DLD1 (cell line): ENCODE results near the gene HSPB3.
"Not testable (repeated sequence)": the region's sequence is repeated elsewhere in the genome, so short reads cannot be mapped to it uniquely, and the experiment has no call there.

Source experiments
- in situ Hi-C: cut with HindIII; loops from 2 replicates; pipeline ENCODE4 v1.10.0; 2017; ENCODE audit warnings: low sequenced_read_pairs

The HSPB3 gene

GRCh38 chr5:54455413-54456157 lies at the start of gene HSPB3:
Gene HSPB3 (plus strand): TSS chr5:54455699. CDS start chr5:54455790, 91 bp downstream.
- in situ Hi-C loops, result no loop called here

GRCh38 chr5:54411176-54411575 lies 44.3 kb upstream of the HSPB3 start:
- in situ Hi-C loops, result no loop called here

GRCh38 chr5:54412913-54413312 lies 42.6 kb upstream of the HSPB3 start:
- in situ Hi-C loops, result no loop called here

- in situ Hi-C loops, result no loop called here
Observed at GRCh38 chr5:54415147-54415546, 40.4 kb upstream of the HSPB3 start.

- in situ Hi-C loops, result no loop called here
Observed at GRCh38 chr5:54415896-54416601, 39.5 kb upstream of the HSPB3 start.

- in situ Hi-C loops, result not testable (repeated sequence)
Observed at GRCh38 chr5:54419573-54420423, 35.7 kb upstream of the HSPB3 start.

GRCh38 chr5:54420511-54420910 lies 35.0 kb upstream of the HSPB3 start:
- in situ Hi-C loops, result not testable (repeated sequence)

GRCh38 chr5:54421976-54422375 lies 33.5 kb upstream of the HSPB3 start:
- in situ Hi-C loops, result no loop called here

GRCh38 chr5:54425258-54425657 lies 30.2 kb upstream of the HSPB3 start:
- in situ Hi-C loops, result no loop called here

GRCh38 chr5:54426209-54426608 lies 29.3 kb upstream of the HSPB3 start:
- in situ Hi-C loops, result no loop called here

GRCh38 chr5:54434650-54435049 lies 20.8 kb upstream of the HSPB3 start:
- in situ Hi-C loops, result not testable (repeated sequence)

- in situ Hi-C loops, result no loop called here
Observed at GRCh38 chr5:54438620-54439389, 16.7 kb upstream of the HSPB3 start.

GRCh38 chr5:54440456-54440893 lies 15.0 kb upstream of the HSPB3 start:
- in situ Hi-C loops, result no loop called here

GRCh38 chr5:54442271-54442670 lies 13.2 kb upstream of the HSPB3 start:
- in situ Hi-C loops, result no loop called here

- in situ Hi-C loops, result no loop called here
Observed at GRCh38 chr5:54443270-54443669, 12.2 kb upstream of the HSPB3 start.

- in situ Hi-C loops, result no loop called here
Observed at GRCh38 chr5:54445691-54446378, 9.7 kb upstream of the HSPB3 start.

GRCh38 chr5:54446379-54446732 lies 9.1 kb upstream of the HSPB3 start:
- in situ Hi-C loops, result no loop called here

- in situ Hi-C loops, result no loop called here
Observed at GRCh38 chr5:54449923-54450322, 5.6 kb upstream of the HSPB3 start.

- in situ Hi-C loops, result no loop called here
Observed at GRCh38 chr5:54450542-54450941, 5.0 kb upstream of the HSPB3 start.

- in situ Hi-C loops, result no loop called here
Observed at GRCh38 chr5:54453046-54453445, 2.5 kb upstream of the HSPB3 start.
